ENCODE data around the gene OCIAD2. TPM values are rescaled to one million over a fixed set of nuclear protein-coding genes. Genes with fewer than 3 reads are reported as not detected.
"Not testable (repeated sequence)": the region's sequence is repeated elsewhere in the genome, so short reads cannot be mapped to it uniquely, and the experiment has no call there.

Gene OCIAD2
- polyA plus RNA-seq, 1 donor from 2014 or later = 142 TPM

DNA sequence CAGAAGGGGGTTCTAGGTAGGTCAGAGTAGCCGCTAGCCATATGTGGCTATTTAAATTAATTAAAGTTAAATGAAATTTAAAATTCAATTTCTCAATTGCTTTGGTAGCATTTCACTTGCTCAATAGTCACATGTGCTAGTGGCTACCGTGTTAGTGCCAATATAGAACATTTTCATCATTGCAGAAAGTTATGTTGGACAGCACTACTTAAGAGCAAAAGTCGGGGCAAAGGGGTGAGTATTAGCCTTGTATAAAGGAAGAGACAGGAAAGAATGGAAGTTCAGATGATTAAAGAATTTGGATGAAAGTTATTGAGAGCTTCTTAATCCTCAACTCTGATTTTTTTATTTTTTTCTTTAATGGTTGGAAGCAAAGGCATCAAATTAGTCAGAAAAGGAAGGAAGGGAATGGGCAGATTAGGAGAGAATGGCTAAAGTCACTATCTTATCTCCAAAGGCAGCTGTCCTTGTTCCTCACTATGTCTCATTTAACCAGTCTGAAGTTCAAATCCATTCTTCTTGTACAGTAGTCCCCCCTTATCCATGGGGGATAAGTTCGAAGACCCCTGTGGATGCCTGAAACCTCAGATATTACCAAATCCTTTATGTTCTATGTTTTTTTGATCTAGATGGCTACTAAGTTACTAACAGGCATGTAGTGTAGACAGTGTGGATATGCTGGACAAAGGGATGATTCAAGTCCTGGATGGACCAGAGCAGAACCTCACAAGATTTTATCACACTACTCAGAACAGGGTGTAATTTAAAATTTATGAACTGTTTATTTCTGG, 52.8 kb downstream of the OCIAD2 start:
- H3K4me1 Mint-ChIP-seq = no peaks in the 10 kb centered on the region
- H3K9me3 Mint-ChIP-seq = no peaks in the 10 kb centered on the region
- H3K27me3 Mint-ChIP-seq = no peaks in the 10 kb centered on the region
- peaks cover 14% of the 10 kb centered on the region for H3K36me3 Mint-ChIP-seq
- peak overlapping the region in 1 of 3 donors; percentile 63 for H3K27ac Mint-ChIP-seq
- no peak overlapping the region for H3K4me3 Mint-ChIP-seq

- no peaks in the 10 kb centered on the region for H3K27me3 Mint-ChIP-seq
- H3K27ac Mint-ChIP-seq = no peak overlapping the region
- H3K9me3 Mint-ChIP-seq = peaks cover 0 to 5% (median 0%) of the 10 kb centered on the region in 3 donors
- H3K36me3 Mint-ChIP-seq = peaks cover 15% of the 10 kb centered on the region
- no peaks in the 10 kb centered on the region for H3K4me1 Mint-ChIP-seq
- H3K4me3 Mint-ChIP-seq = no peak overlapping the region
Observed at GRCh38 chr4:48851651-48852050, 54.9 kb downstream of the OCIAD2 start.

DNA sequence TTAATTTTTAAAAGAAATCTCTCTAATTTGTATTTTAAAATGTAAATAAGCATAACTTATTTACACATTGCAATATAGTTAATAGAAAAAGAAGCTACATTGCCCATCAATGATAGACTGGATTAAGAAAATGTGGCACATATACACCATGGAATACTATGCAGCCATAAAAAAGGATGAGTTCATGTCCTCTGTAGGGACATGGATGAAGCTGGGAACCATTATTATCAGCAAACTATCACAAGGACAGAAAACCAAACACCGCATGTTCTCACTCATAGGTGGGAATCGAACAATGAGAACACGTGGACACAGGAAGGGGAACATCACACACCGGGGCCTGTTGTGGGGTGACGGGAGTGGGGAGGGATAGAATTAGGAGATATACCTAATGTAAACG, 57.8 kb downstream of the OCIAD2 start:
- H3K4me3 Mint-ChIP-seq, H3K27ac Mint-ChIP-seq, H3K27me3 Mint-ChIP-seq, H3K9me3 Mint-ChIP-seq: not testable (repeated sequence)
- H3K4me1 Mint-ChIP-seq = peaks cover 0 to 10% (median 2%) of the 10 kb centered on the region in 3 donors
- peaks cover 22% of the 10 kb centered on the region for H3K36me3 Mint-ChIP-seq

- Mint-ChIP-seq H3K9me3 (peaks cover 0 to 5% (median 0%) of the 10 kb centered on the region in 3 donors), H3K4me1 (peaks cover 0 to 10% (median 2%) of the 10 kb centered on the region in 3 donors), H3K27ac (no peak overlapping the region), H3K4me3 (no peak overlapping the region), H3K36me3 (peaks cover 17% of the 10 kb centered on the region), H3K27me3 (no peaks in the 10 kb centered on the region)
Observed at GRCh38 chr4:48844843-48845242, 61.7 kb downstream of the OCIAD2 start.

DNA sequence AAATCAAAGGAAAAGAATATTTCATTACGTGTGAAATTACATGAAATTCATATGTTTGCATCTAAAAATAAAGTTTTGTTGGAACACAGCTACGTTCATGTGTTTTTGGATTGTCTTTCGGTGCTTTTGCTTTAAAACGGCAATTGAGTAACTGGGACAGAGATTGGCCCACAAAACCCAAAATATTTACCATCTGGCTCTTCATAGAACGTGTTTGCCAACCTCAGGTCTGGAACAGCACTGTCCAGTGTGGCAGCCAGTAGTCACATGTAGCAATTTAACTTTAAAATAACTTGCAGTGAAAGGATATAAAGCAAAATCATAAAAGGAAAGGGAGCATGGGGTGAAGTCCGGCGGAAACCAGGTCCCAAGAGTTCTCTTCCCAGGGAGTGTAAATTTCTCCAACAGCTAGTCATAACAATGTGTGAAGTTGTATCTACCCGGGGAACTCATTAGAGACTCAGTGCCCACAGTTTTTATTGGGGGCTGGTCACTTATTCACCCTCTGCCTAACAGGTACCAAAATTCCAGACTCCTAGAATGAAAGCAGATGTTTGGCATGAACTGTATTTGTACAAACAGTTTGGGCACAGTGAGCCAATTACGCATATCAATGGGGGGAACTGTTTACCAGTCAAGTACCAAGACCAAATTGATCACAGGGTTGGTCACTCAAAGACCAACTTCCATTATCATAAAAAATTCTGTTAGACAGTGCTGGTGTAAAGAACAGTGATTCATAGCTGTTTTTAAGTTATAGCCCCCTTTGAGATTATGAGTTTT, 65.3 kb downstream of the OCIAD2 start:
- Mint-ChIP-seq H3K27me3 (no peaks in the 10 kb centered on the region), H3K27ac (no peak overlapping the region), H3K36me3 (peaks cover 11% of the 10 kb centered on the region), H3K4me1 (peaks cover 0 to 10% (median 7%) of the 10 kb centered on the region in 3 donors), H3K4me3 (no peak overlapping the region), H3K9me3 (no peaks in the 10 kb centered on the region)

DNA sequence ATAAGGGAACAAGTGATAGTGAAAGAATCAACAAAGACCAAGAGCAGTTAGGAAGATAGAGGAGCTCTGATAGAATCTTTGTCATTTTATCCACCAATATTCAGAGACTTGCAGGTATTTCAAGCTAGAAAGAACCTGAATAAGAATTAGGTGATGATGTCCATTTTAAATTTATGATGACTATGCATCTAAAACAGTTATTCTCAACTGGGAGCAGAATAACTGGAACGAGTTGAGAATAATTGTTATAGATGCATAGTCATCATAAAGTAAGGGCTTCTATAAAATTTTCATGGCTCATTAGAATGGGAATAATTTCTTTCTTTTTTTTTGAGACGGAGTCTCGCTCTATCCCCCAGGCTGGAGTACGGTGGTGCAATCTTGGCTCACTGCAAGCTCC, 69.9 kb downstream of the OCIAD2 start:
- Mint-ChIP-seq H3K36me3 (peaks cover 5% of the 10 kb centered on the region), H3K27me3 (no peaks in the 10 kb centered on the region), H3K4me3 (no peak overlapping the region), H3K9me3 (no peaks in the 10 kb centered on the region), H3K4me1 (peaks cover 3 to 13% (median 9%) of the 10 kb centered on the region in 3 donors), H3K27ac (no peak overlapping the region)

Other genes starting within 250 kb of the OCIAD2 start
- gene FRYL, start 126.5 kb downstream of the OCIAD2 start, polyA plus RNA-seq = 29.6 TPM
- 162 TPM for gene OCIAD1, start 75.7 kb downstream of the OCIAD2 start, polyA plus RNA-seq
- gene CWH43, start 79.5 kb upstream of the OCIAD2 start, polyA plus RNA-seq = not detected